ENCODE data around the gene DNAH9.

Gene DNAH9

GRCh38 chr17:11598274-11599221, at the start of gene DNAH9:
Gene DNAH9, plus strand, starts transcription at chr17:11598470. Its CDS starts 29 bp downstream, at chr17:11598499.
- DNase-seq: peak; percentile 78

GRCh38 chr17:11550431-11550830, 47.8 kb upstream of the DNAH9 start:
- DNase-seq: no peak

GRCh38 chr17:11551442-11551841, 46.8 kb upstream of the DNAH9 start:
- no peak for DNase-seq

GRCh38 chr17:11553135-11553534, 45.1 kb upstream of the DNAH9 start:
- no peak for DNase-seq

- DNase-seq: no peak
Observed at GRCh38 chr17:11554042-11554441, 44.2 kb upstream of the DNAH9 start.

GRCh38 chr17:11554542-11554941, 43.7 kb upstream of the DNAH9 start:
- no peak for DNase-seq

GRCh38 chr17:11555530-11555929, 42.7 kb upstream of the DNAH9 start:
- no peak for DNase-seq

GRCh38 chr17:11557727-11558452, 40.4 kb upstream of the DNAH9 start:
- DNase-seq: no peak

GRCh38 chr17:11558681-11559234, 39.5 kb upstream of the DNAH9 start:
- DNase-seq: no peak

- DNase-seq: no peak
Observed at GRCh38 chr17:11559601-11560000, 38.7 kb upstream of the DNAH9 start.

- no peak for DNase-seq
Observed at GRCh38 chr17:11561281-11561680, 37.0 kb upstream of the DNAH9 start.

GRCh38 chr17:11561702-11562101, 36.6 kb upstream of the DNAH9 start:
- no peak for DNase-seq

- DNase-seq: no peak
Observed at GRCh38 chr17:11564589-11565380, 33.5 kb upstream of the DNAH9 start.

- DNase-seq: no peak
Observed at GRCh38 chr17:11565591-11565990, 32.7 kb upstream of the DNAH9 start.

GRCh38 chr17:11578998-11579397, 19.3 kb upstream of the DNAH9 start:
- DNase-seq: no peak

GRCh38 chr17:11580677-11581076, 17.6 kb upstream of the DNAH9 start:
- DNase-seq: no peak

GRCh38 chr17:11582217-11582616, 16.1 kb upstream of the DNAH9 start:
- DNase-seq: no peak

- no peak for DNase-seq
Observed at GRCh38 chr17:11583306-11583992, 14.8 kb upstream of the DNAH9 start.

- no peak for DNase-seq
Observed at GRCh38 chr17:11589716-11590115, 8.6 kb upstream of the DNAH9 start.

- DNase-seq: no peak
Observed at GRCh38 chr17:11601661-11602060, 3.4 kb downstream of the DNAH9 start.

GRCh38 chr17:11608396-11608795, 10.1 kb downstream of the DNAH9 start:
- no peak for DNase-seq

GRCh38 chr17:11610999-11611566, 12.8 kb downstream of the DNAH9 start:
- DNase-seq: no peak
